ENCODE results near the gene CTNNB1. TPM values are rescaled to one million over a fixed set of nuclear protein-coding genes. Genes with fewer than 3 reads are reported as not detected.

Gene CTNNB1
- total RNA-seq, 1 experiment from 2014 or later, result 460 TPM

GRCh38 chr3:41223078-41223477 lies 23.8 kb downstream of the CTNNB1 start:
- ATAC-seq, result no peak
- H3K4me1 ChIP-seq (ENCODE audit: insufficient read depth, low read length), result no peaks in the 10 kb centered on the region
- no peak for TF ChIP-seq EZH2phosphoT487 (IDR thresholded peaks at IDR 0.05; ENCODE audit: borderline replicate concordance, low read length)
- no peak for TF ChIP-seq EZH2 (IDR thresholded peaks at IDR 0.05; ENCODE audit: low read length, unreplicated experiment)
- no peak for TF ChIP-seq CTCF (conservative IDR thresholded peaks at IDR 0.05; ENCODE audit: low read depth, low read length)

GRCh38 chr3:41223691-41224090 lies 24.4 kb downstream of the CTNNB1 start:
- H3K4me2 ChIP-seq (ENCODE audit: low read length), result no peak overlapping the region

More at GRCh38 chr3:41223078-41223477, 23.8 kb downstream of the CTNNB1 start:
- BruUV-seq (replicated peaks), result no TSS peak
- Histone ChIP-seq H3F3A (ENCODE audit: low read length, unreplicated experiment) (no peaks in the 10 kb centered on the region), H3K4me2 (ENCODE audit: low read length) (no peak overlapping the region), H2AFZ (ENCODE audit: low read length) (no peak overlapping the region), H3K27me3 (ENCODE audit: low read length) (no peaks in the 10 kb centered on the region), H3K36me3 (ENCODE audit: low read depth, low read length) (peaks cover 44% of the 10 kb centered on the region), H3K4me3 (ENCODE audit: low read length) (no peak overlapping the region), H3K9ac (ENCODE audit: low read length) (no peak overlapping the region), H3K9me3 (ENCODE audit: low read length) (no peaks in the 10 kb centered on the region), H3K27ac (ENCODE audit: low read length) (no peak overlapping the region), H4K20me1 (ENCODE audit: low read length) (peaks cover 52% of the 10 kb centered on the region), H3K79me2 (ENCODE audit: low read length) (peaks cover 85% of the 10 kb centered on the region), H3K9me2 (replicated peaks; ENCODE audit: low read length) (no peaks in the 10 kb centered on the region)
- intact Hi-C loops (cut with micrococcal nuclease), result no loop called here
- no peak for DNase-seq
- ChIA-PET CTCF (no interaction called here), POLR2A (ENCODE audit: unreplicated experiment) (no interaction called here)

More at GRCh38 chr3:41223691-41224090, 24.4 kb downstream of the CTNNB1 start:
- H3K27ac ChIP-seq (ENCODE audit: low read length), result no peak overlapping the region
- no peak for TF ChIP-seq EZH2 (IDR thresholded peaks at IDR 0.05; ENCODE audit: low read length, unreplicated experiment)
- no peak for TF ChIP-seq CTCF (conservative IDR thresholded peaks at IDR 0.05; ENCODE audit: low read depth, low read length)
- TF ChIP-seq EZH2phosphoT487 (IDR thresholded peaks at IDR 0.05; ENCODE audit: borderline replicate concordance, low read length), result no peak
- ChIA-PET POLR2A (ENCODE audit: unreplicated experiment) (no interaction called here), CTCF (no interaction called here)
- no peaks in the 10 kb centered on the region for H3K9me3 ChIP-seq (ENCODE audit: low read length)
- no TSS peak for BruUV-seq (replicated peaks)
- H3K9me2 ChIP-seq (replicated peaks; ENCODE audit: low read length), result no peaks in the 10 kb centered on the region
- H3K9ac ChIP-seq (ENCODE audit: low read length), result no peak overlapping the region
- H3K36me3 ChIP-seq (ENCODE audit: low read depth, low read length), result peaks cover 46% of the 10 kb centered on the region
- DNase-seq, result no peak
- peaks cover 51% of the 10 kb centered on the region for H4K20me1 ChIP-seq (ENCODE audit: low read length)
- H2AFZ ChIP-seq (ENCODE audit: low read length), result no peak overlapping the region
- no peak overlapping the region for H3K4me3 ChIP-seq (ENCODE audit: low read length)
- intact Hi-C loops (cut with micrococcal nuclease), result no loop called here
- H3K4me1 ChIP-seq (ENCODE audit: insufficient read depth, low read length), result no peaks in the 10 kb centered on the region
- H3K27me3 ChIP-seq (ENCODE audit: low read length), result no peaks in the 10 kb centered on the region
- ATAC-seq, result no peak
- H3F3A ChIP-seq (ENCODE audit: low read length, unreplicated experiment), result no peaks in the 10 kb centered on the region
- peaks cover 85% of the 10 kb centered on the region for H3K79me2 ChIP-seq (ENCODE audit: low read length)
